ENCODE data around the gene ZNF57. TPM values are rescaled to one million over a fixed set of nuclear protein-coding genes. Genes with fewer than 3 reads are reported as not detected.
"Not testable (repeated sequence)": the region's sequence is repeated elsewhere in the genome, so short reads cannot be mapped to it uniquely, and the experiment has no call there.

ZNF57 gene
- total RNA-seq, 1 donor from 2014 or later = not detected

GRCh38 chr19:2933490-2933910, 32.8 kb downstream of the ZNF57 start:
- Histone ChIP-seq H3K4me2 (ENCODE audit: low read length) (no peak overlapping the region), H2AFZ (ENCODE audit: low read depth, low read length) (no peak overlapping the region), H3K79me2 (ENCODE audit: insufficient read depth, low read length) (no peaks in the 10 kb centered on the region), H3K36me3 (ENCODE audit: insufficient read depth, low read length) (peaks cover 21% of the 10 kb centered on the region), H3K9me3 (ENCODE audit: insufficient read depth, low read depth, low read length) (peaks cover 24% of the 10 kb centered on the region), H3K4me3 (ENCODE audit: insufficient read depth, low read depth, low read length) (no peak overlapping the region), H3K4me1 (ENCODE audit: insufficient read depth, low read length) (no peaks in the 10 kb centered on the region), H3K9ac (ENCODE audit: low read length) (no peak overlapping the region), H3K27ac (ENCODE audit: low read depth, low read length) (no peak overlapping the region), H4K20me1 (ENCODE audit: insufficient read depth, low read length) (no peaks in the 10 kb centered on the region), H3K27me3 (ENCODE audit: insufficient read depth, low read length) (no peaks in the 10 kb centered on the region)
- peaks cover 27% of the 10 kb centered on the region for H3K36me3 Mint-ChIP-seq (ENCODE audit: low read depth, unreplicated experiment)
- no peak for FAIRE-seq
- H3K27ac Mint-ChIP-seq (ENCODE audit: unreplicated experiment) = no peak overlapping the region
- peaks cover 52% of the 10 kb centered on the region for H3K9me3 Mint-ChIP-seq (ENCODE audit: unreplicated experiment)
- no peaks in the 10 kb centered on the region for H3K27me3 Mint-ChIP-seq (ENCODE audit: low read depth, unreplicated experiment)
- no peak for DNase-seq (ENCODE audit: low read depth)
- H3K4me1 Mint-ChIP-seq (ENCODE audit: low read depth, unreplicated experiment) = no peaks in the 10 kb centered on the region
- TF ChIP-seq CTCF (IDR thresholded peaks at IDR 0.05; ENCODE audit: insufficient read depth, low read depth, low read length) (no peak), EZH2 (IDR thresholded peaks at IDR 0.05; ENCODE audit: insufficient read depth, low read length) (no peak)
- no peak overlapping the region for H3K4me3 Mint-ChIP-seq (ENCODE audit: unreplicated experiment)

- not testable (repeated sequence) for FAIRE-seq; H3K27ac ChIP-seq (ENCODE audit: low read depth, low read length); H3K4me1 Mint-ChIP-seq (ENCODE audit: low read depth, unreplicated experiment); H3K27me3 ChIP-seq (ENCODE audit: insufficient read depth, low read length); DNase-seq (ENCODE audit: low read depth); H3K4me3 Mint-ChIP-seq (ENCODE audit: unreplicated experiment); H3K4me3 ChIP-seq (ENCODE audit: insufficient read depth, low read depth, low read length); H3K27ac Mint-ChIP-seq (ENCODE audit: unreplicated experiment); H2AFZ ChIP-seq (ENCODE audit: low read depth, low read length); H3K27me3 Mint-ChIP-seq (ENCODE audit: low read depth, unreplicated experiment); H3K79me2 ChIP-seq (ENCODE audit: insufficient read depth, low read length); H3K9ac ChIP-seq (ENCODE audit: low read length); H3K4me1 ChIP-seq (ENCODE audit: insufficient read depth, low read length); H3K4me2 ChIP-seq (ENCODE audit: low read length); H4K20me1 ChIP-seq (ENCODE audit: insufficient read depth, low read length)
- H3K36me3 ChIP-seq (ENCODE audit: insufficient read depth, low read length) = peaks cover 21% of the 10 kb centered on the region
- Mint-ChIP-seq H3K36me3 (ENCODE audit: low read depth, unreplicated experiment) (peaks cover 22% of the 10 kb centered on the region), H3K9me3 (ENCODE audit: unreplicated experiment) (peaks cover 44% of the 10 kb centered on the region)
- peaks cover 24% of the 10 kb centered on the region for H3K9me3 ChIP-seq (ENCODE audit: insufficient read depth, low read depth, low read length)
These were observed 35.1 kb downstream of the ZNF57 start for GRCh38 chr19:2935863-2936262.

GRCh38 chr19:2942928-2943640, 42.4 kb downstream of the ZNF57 start:
- Histone ChIP-seq H3K9me3 (ENCODE audit: insufficient read depth, low read depth, low read length) (peaks cover 1% of the 10 kb centered on the region), H3K4me1 (ENCODE audit: insufficient read depth, low read length) (peaks cover 5% of the 10 kb centered on the region), H3K4me3 (ENCODE audit: insufficient read depth, low read depth, low read length) (no peak overlapping the region), H3K27ac (ENCODE audit: low read depth, low read length) (no peak overlapping the region), H3K36me3 (ENCODE audit: insufficient read depth, low read length) (peaks cover 3% of the 10 kb centered on the region), H2AFZ (ENCODE audit: low read depth, low read length) (no peak overlapping the region), H3K79me2 (ENCODE audit: insufficient read depth, low read length) (peaks cover 14% of the 10 kb centered on the region), H3K4me2 (ENCODE audit: low read length) (no peak overlapping the region), H4K20me1 (ENCODE audit: insufficient read depth, low read length) (no peaks in the 10 kb centered on the region), H3K9ac (ENCODE audit: low read length) (no peak overlapping the region), H3K27me3 (ENCODE audit: insufficient read depth, low read length) (no peaks in the 10 kb centered on the region)
- peaks cover 2% of the 10 kb centered on the region for H3K9me3 Mint-ChIP-seq (ENCODE audit: unreplicated experiment)
- H3K4me1 Mint-ChIP-seq (ENCODE audit: low read depth, unreplicated experiment) = no peaks in the 10 kb centered on the region
- peaks cover 2% of the 10 kb centered on the region for H3K27me3 Mint-ChIP-seq (ENCODE audit: low read depth, unreplicated experiment)
- no peaks in the 10 kb centered on the region for H3K36me3 Mint-ChIP-seq (ENCODE audit: low read depth, unreplicated experiment)
- FAIRE-seq = no peak
- H3K4me3 Mint-ChIP-seq (ENCODE audit: unreplicated experiment) = no peak overlapping the region
- no peak for TF ChIP-seq CTCF (IDR thresholded peaks at IDR 0.05; ENCODE audit: insufficient read depth, low read depth, low read length)
- H3K27ac Mint-ChIP-seq (ENCODE audit: unreplicated experiment) = no peak overlapping the region
- no peak for DNase-seq (ENCODE audit: low read depth)

Measured in astrocyte (in vitro differentiated cells and primary cell).